Measurements from ENCODE around the gene DOCK2. TPM values are rescaled to one million over a fixed set of nuclear protein-coding genes. Genes with fewer than 3 reads are reported as not detected.

DOCK2 gene
- polyA plus RNA-seq, 3 donors: 57.5 to 178 (median 115) TPM

- Mint-ChIP-seq H3K27ac (no peak overlapping the region), H3K36me3 (peaks cover 59 to 66% of the 10 kb centered on the region in 2 donors), H3K9me3 (peaks cover 0 to 1% (median 0%) of the 10 kb centered on the region in 7 donors), H3K4me3 (no peak overlapping the region), H3K4me1 (no peaks in the 10 kb centered on the region), H3K27me3 (ENCODE audit: low read depth in 3 of 3) (peaks cover 0 to 2% (median 0%) of the 10 kb centered on the region in 3 donors)
- intact Hi-C loops (cut with micrococcal nuclease): no loop called here
- Histone ChIP-seq H3K27ac (ENCODE audit: low read depth in 1 of 2, low read length in 2 of 2) (no peak overlapping the region), H3K27me3 (ENCODE audit: control insufficient read depth in 2 of 2, insufficient read depth in 2 of 2, low read length in 2 of 2) (no peaks in the 10 kb centered on the region), H3K4me1 (ENCODE audit: control insufficient read depth in 1 of 2, insufficient read depth in 2 of 2, low read length in 2 of 2) (no peaks in the 10 kb centered on the region), H3K4me2 (replicated peaks; ENCODE audit: extremely low read depth, low read length, poor library complexity, severe bottlenecking) (no peak overlapping the region), H3K36me3 (replicated peaks in 1 of 2; ENCODE audit: control insufficient read depth in 1 of 2, insufficient read depth in 2 of 2, low read length in 2 of 2) (peaks cover 45 to 73% of the 10 kb centered on the region in 2 donors), H3K9ac (ENCODE audit: insufficient read depth, low read length, poor library complexity, severe bottlenecking) (no peak overlapping the region), H3K4me3 (replicated peaks in 1 of 3; ENCODE audit: low read depth in 2 of 3, low read length in 3 of 3) (no peak overlapping the region), H2AFZ (ENCODE audit: insufficient read depth, low read depth, low read length, poor library complexity, severe bottlenecking) (no peak overlapping the region), H3K9me3 (replicated peaks in 1 of 2; ENCODE audit: control insufficient read depth in 1 of 2, insufficient read depth in 1 of 2, low read length in 2 of 2) (no peaks in the 10 kb centered on the region), H4K20me1 (ENCODE audit: insufficient read depth, low read length) (no peaks in the 10 kb centered on the region), H3K79me2 (ENCODE audit: insufficient read depth, low read length) (no peaks in the 10 kb centered on the region)
- no peak for TF ChIP-seq CTCF (IDR thresholded peaks at IDR 0.05)
- no peak for DNase-seq
Observed at GRCh38 chr5:169602535-169602934, 34.5 kb upstream of the DOCK2 start.

GRCh38 chr5:169606279-169606678 lies 30.8 kb upstream of the DOCK2 start:
- Histone ChIP-seq H3K4me2 (replicated peaks; ENCODE audit: extremely low read depth, low read length, poor library complexity, severe bottlenecking) (no peak overlapping the region), H3K9me3 (replicated peaks in 1 of 2; ENCODE audit: control insufficient read depth in 1 of 2, insufficient read depth in 1 of 2, low read length in 2 of 2) (no peaks in the 10 kb centered on the region), H3K9ac (ENCODE audit: insufficient read depth, low read length, poor library complexity, severe bottlenecking) (no peak overlapping the region), H3K79me2 (ENCODE audit: insufficient read depth, low read length) (no peaks in the 10 kb centered on the region), H2AFZ (ENCODE audit: insufficient read depth, low read depth, low read length, poor library complexity, severe bottlenecking) (no peak overlapping the region), H3K4me1 (ENCODE audit: control insufficient read depth in 1 of 2, insufficient read depth in 2 of 2, low read length in 2 of 2) (no peaks in the 10 kb centered on the region), H3K27me3 (ENCODE audit: control insufficient read depth in 2 of 2, insufficient read depth in 2 of 2, low read length in 2 of 2) (no peaks in the 10 kb centered on the region), H3K4me3 (replicated peaks in 1 of 3; ENCODE audit: low read depth in 2 of 3, low read length in 3 of 3) (no peak overlapping the region), H3K27ac (ENCODE audit: low read depth in 1 of 2, low read length in 2 of 2) (no peak overlapping the region), H4K20me1 (ENCODE audit: insufficient read depth, low read length) (no peaks in the 10 kb centered on the region), H3K36me3 (replicated peaks in 1 of 2; ENCODE audit: control insufficient read depth in 1 of 2, insufficient read depth in 2 of 2, low read length in 2 of 2) (peaks cover 25 to 37% of the 10 kb centered on the region in 2 donors)
- Mint-ChIP-seq H3K9me3 (peaks cover 0 to 6% (median 5%) of the 10 kb centered on the region in 7 donors), H3K36me3 (peaks cover 32 to 36% of the 10 kb centered on the region in 2 donors), H3K4me3 (no peak overlapping the region), H3K4me1 (no peaks in the 10 kb centered on the region), H3K27ac (no peak overlapping the region), H3K27me3 (ENCODE audit: low read depth in 3 of 3) (peaks cover 2 to 4% (median 2%) of the 10 kb centered on the region in 3 donors)
- no CpG with 5 or more reads among the region's 3 CpGs for WGBS (ENCODE audit: insufficient coverage)
- no peak for TF ChIP-seq CTCF (IDR thresholded peaks at IDR 0.05)
- intact Hi-C loops (cut with micrococcal nuclease): no loop called here
- DNase-seq: no peak

Measured in CD14-positive monocyte (primary cell).